Stomach (tissue), 4 donors: ENCODE measurements around the gene OGA.

Experiments
- CTCF ChIP-seq, 7 experiments: fragments of 450-650 bp in 4 of 7; fragments of 200-600 bp in 3 of 7; sonication (generic) in 3 of 7; IDR thresholded peaks; one replicate each; pipeline ENCODE4 v1.5.1; 2016 to 2019; ENCODE audit warnings: antibody characterized with exemption in 7 of 7, control low read depth in 2 of 7, mild to moderate bottlenecking in 1 of 7
- EP300 ChIP-seq: sonication (generic); formaldehyde crosslinking; IDR thresholded peaks from one replicate; pipeline ENCODE4 v1.6.1; 2017; ENCODE audit warnings: antibody characterized with exemption
- POLR2A ChIP-seq, 4 donors: fragments of 450-650 bp; IDR thresholded peaks; one replicate each; pipeline ENCODE4 v1.6.1; 2016; ENCODE audit warnings: antibody characterized with exemption in 4 of 4, control low read depth in 2 of 4, mild to moderate bottlenecking in 1 of 4, moderate library complexity in 1 of 4
- POLR2AphosphoS5 ChIP-seq, 3 donors: sonication (generic); formaldehyde crosslinking; IDR thresholded peaks; one replicate each; pipeline ENCODE4 v1.6.1; 2016; ENCODE audit warnings: antibody characterized with exemption in 3 of 3

GRCh38 chr10:101835362-101835761 is 17.1 kb upstream of the OGA start:
- TF ChIP-seq POLR2AphosphoS5 (IDR thresholded peaks at IDR 0.05) (no peak), CTCF (IDR thresholded peaks at IDR 0.05) (no peak), POLR2A (IDR thresholded peaks at IDR 0.05) (no peak), EP300 (no peak)
